ENCODE measurements around the gene LMAN1. TPM values are rescaled to one million over a fixed set of nuclear protein-coding genes. Genes with fewer than 3 reads are reported as not detected.

LMAN1 gene
- total RNA-seq, 1 donor from 2014 or later, result 123 TPM

DNA sequence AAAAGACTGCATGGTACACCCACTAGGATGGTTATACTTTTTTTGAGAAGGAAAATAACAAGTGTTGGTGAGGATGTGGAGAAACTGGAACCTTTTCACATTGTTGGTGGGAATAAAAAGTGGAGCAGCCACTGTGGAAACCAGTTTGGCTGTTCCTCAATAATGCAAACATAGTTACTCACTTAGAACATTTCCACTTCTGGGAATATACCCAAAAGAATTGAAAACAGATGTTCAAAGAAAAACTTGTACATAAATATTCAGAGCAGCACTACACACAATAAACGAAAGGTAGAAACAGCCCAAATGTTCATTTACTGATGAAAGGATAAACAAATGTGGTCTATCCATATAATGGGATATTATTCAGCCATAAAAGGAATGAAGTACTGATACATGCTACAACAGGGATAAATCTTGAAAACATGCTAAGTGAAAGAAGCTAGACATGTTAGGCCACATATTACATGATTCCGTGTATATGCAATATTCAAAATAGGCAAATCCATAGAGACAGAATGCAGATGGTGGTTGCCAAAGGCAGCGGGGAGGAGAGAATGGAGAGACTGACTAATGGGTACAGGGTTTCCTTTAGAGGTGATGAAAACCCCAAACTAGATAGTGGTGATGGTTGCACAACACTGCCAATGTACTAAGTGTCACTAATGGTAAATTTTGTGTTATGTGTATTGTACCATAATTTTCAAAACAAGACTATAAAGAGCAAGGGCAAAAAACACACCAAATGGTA lies 20.9 kb upstream of the LMAN1 start:
- no peak overlapping the region for H3K27ac ChIP-seq (ENCODE audit: low read depth, low read length)
- H3K79me2 ChIP-seq (ENCODE audit: insufficient read depth, low read length), result no peaks in the 10 kb centered on the region
- no peaks in the 10 kb centered on the region for H3K36me3 Mint-ChIP-seq (ENCODE audit: low read depth, unreplicated experiment)
- peaks cover 26% of the 10 kb centered on the region for H3K27me3 ChIP-seq (ENCODE audit: insufficient read depth, low read length)
- H3K4me1 Mint-ChIP-seq (ENCODE audit: low read depth, unreplicated experiment), result no peaks in the 10 kb centered on the region
- H3K27me3 Mint-ChIP-seq (ENCODE audit: low read depth, unreplicated experiment), result peaks cover 5% of the 10 kb centered on the region
- no peak for FAIRE-seq
- TF ChIP-seq, protein P1, sequence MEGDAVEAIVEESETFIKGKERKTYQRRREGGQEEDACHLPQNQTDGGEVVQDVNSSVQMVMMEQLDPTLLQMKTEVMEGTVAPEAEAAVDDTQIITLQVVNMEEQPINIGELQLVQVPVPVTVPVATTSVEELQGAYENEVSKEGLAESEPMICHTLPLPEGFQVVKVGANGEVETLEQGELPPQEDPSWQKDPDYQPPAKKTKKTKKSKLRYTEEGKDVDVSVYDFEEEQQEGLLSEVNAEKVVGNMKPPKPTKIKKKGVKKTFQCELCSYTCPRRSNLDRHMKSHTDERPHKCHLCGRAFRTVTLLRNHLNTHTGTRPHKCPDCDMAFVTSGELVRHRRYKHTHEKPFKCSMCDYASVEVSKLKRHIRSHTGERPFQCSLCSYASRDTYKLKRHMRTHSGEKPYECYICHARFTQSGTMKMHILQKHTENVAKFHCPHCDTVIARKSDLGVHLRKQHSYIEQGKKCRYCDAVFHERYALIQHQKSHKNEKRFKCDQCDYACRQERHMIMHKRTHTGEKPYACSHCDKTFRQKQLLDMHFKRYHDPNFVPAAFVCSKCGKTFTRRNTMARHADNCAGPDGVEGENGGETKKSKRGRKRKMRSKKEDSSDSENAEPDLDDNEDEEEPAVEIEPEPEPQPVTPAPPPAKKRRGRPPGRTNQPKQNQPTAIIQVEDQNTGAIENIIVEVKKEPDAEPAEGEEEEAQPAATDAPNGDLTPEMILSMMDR (IDR thresholded peaks at IDR 0.05; ENCODE audit: insufficient read depth, low read depth, low read length), result no peak
- TF ChIP-seq EZH2 (IDR thresholded peaks at IDR 0.05; ENCODE audit: insufficient read depth, low read length), result no peak
- no peak overlapping the region for H3K4me2 ChIP-seq (ENCODE audit: low read length)
- H3K9me3 ChIP-seq (ENCODE audit: insufficient read depth, low read depth, low read length), result no peaks in the 10 kb centered on the region
- no peak overlapping the region for H3K27ac Mint-ChIP-seq (ENCODE audit: unreplicated experiment)
- no peaks in the 10 kb centered on the region for H3K4me1 ChIP-seq (ENCODE audit: insufficient read depth, low read length)
- H3K9me3 Mint-ChIP-seq (ENCODE audit: unreplicated experiment), result peaks cover 6% of the 10 kb centered on the region
- no peaks in the 10 kb centered on the region for H3K36me3 ChIP-seq (ENCODE audit: insufficient read depth, low read length)
- no peak overlapping the region for H3K9ac ChIP-seq (ENCODE audit: low read length)
- H2AFZ ChIP-seq (ENCODE audit: low read depth, low read length), result no peak overlapping the region
- no peak overlapping the region for H3K4me3 ChIP-seq (ENCODE audit: insufficient read depth, low read depth, low read length)
- H4K20me1 ChIP-seq (ENCODE audit: insufficient read depth, low read length), result no peaks in the 10 kb centered on the region
- H3K4me3 Mint-ChIP-seq (ENCODE audit: unreplicated experiment), result no peak overlapping the region
- no peak for DNase-seq (ENCODE audit: low read depth)

DNA sequence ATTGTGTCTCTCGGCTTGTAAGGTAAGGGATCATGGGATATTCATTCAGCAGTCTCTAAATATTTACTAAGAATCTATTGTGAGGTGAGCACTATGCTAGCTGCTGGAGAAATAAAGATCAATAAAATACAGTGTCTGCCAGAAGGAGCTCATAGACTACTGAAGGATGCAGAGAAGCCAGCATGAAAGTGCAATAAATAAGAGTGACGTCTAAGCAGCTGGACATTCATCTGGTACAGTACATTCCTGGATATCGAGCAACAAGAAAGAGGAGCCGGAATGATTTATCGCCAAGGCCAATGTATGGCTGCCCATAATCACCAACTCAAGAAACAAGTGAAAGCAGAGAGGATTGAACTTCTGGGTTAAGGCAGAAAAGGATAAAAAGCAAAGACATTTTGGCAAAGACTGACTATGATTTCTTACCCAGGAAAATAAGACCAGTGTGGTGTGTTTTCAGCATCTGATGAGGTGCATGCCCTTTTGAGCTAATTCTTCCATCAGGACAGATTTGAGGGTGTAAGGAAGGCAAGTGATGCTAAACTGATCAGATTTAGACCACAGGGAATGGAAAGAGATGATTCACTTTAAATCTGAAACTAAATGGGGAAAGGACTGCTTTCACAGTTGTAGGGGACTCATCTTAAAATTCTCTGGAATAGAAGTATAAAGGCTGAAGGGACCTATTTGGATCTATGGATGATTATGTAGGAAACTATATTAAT lies 18.7 kb upstream of the LMAN1 start:
- no peak overlapping the region for H3K27ac Mint-ChIP-seq (ENCODE audit: unreplicated experiment)
- Histone ChIP-seq H3K27me3 (ENCODE audit: insufficient read depth, low read length) (peaks cover 29% of the 10 kb centered on the region), H3K9me3 (ENCODE audit: insufficient read depth, low read depth, low read length) (no peaks in the 10 kb centered on the region), H3K4me1 (ENCODE audit: insufficient read depth, low read length) (no peaks in the 10 kb centered on the region), H4K20me1 (ENCODE audit: insufficient read depth, low read length) (no peaks in the 10 kb centered on the region), H2AFZ (ENCODE audit: low read depth, low read length) (no peak overlapping the region), H3K27ac (ENCODE audit: low read depth, low read length) (no peak overlapping the region), H3K4me3 (ENCODE audit: insufficient read depth, low read depth, low read length) (no peak overlapping the region), H3K36me3 (ENCODE audit: insufficient read depth, low read length) (no peaks in the 10 kb centered on the region), H3K9ac (ENCODE audit: low read length) (no peak overlapping the region), H3K79me2 (ENCODE audit: insufficient read depth, low read length) (no peaks in the 10 kb centered on the region), H3K4me2 (ENCODE audit: low read length) (no peak overlapping the region)
- H3K9me3 Mint-ChIP-seq (ENCODE audit: unreplicated experiment), result peaks cover 7% of the 10 kb centered on the region
- FAIRE-seq (no peak), DNase-seq (ENCODE audit: low read depth) (no peak)
- no peak for TF ChIP-seq EZH2 (IDR thresholded peaks at IDR 0.05; ENCODE audit: insufficient read depth, low read length)
- TF ChIP-seq, protein P1 (IDR thresholded peaks at IDR 0.05; ENCODE audit: insufficient read depth, low read depth, low read length), result no peak
- no peaks in the 10 kb centered on the region for H3K36me3 Mint-ChIP-seq (ENCODE audit: low read depth, unreplicated experiment)
- H3K4me3 Mint-ChIP-seq (ENCODE audit: unreplicated experiment), result no peak overlapping the region
- H3K4me1 Mint-ChIP-seq (ENCODE audit: low read depth, unreplicated experiment), result no peaks in the 10 kb centered on the region
- peaks cover 7% of the 10 kb centered on the region for H3K27me3 Mint-ChIP-seq (ENCODE audit: low read depth, unreplicated experiment)
